ENCODE results near the gene RB1.

Gene RB1

DNA sequence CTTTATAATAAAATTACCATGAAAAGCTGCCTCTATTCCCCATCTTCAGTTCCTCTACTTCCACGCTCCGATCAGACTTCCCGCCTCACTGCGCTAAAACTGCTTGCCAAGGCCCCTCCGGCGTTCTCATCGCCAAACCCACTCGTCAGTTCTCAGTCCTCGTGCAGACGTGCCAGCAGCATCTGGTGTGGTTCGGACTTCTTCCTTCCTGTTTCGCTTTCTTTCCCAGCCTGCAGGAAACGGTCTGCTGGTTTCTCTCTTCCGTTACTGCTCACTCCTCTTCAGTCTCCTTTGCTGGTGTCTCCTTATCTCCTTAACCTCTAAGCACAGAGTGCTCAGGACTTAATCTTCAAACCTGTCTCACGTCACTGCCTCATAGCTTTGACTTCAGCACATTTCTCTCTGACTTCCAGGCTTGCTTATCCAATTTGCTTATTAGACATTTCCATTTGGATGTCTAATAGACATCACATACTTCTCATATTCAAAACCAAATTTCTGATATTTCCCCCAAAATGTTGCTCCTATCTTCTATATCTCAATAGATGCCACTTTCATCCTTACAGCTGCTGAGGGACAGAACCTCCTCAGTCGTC lies 189.0 kb downstream of the RB1 start:
- peak in 2 of 3 experiments; percentile 34 to 37 for DNase-seq (ENCODE audit: low read depth in 2 of 3, low spot score in 2 of 3)

DNA sequence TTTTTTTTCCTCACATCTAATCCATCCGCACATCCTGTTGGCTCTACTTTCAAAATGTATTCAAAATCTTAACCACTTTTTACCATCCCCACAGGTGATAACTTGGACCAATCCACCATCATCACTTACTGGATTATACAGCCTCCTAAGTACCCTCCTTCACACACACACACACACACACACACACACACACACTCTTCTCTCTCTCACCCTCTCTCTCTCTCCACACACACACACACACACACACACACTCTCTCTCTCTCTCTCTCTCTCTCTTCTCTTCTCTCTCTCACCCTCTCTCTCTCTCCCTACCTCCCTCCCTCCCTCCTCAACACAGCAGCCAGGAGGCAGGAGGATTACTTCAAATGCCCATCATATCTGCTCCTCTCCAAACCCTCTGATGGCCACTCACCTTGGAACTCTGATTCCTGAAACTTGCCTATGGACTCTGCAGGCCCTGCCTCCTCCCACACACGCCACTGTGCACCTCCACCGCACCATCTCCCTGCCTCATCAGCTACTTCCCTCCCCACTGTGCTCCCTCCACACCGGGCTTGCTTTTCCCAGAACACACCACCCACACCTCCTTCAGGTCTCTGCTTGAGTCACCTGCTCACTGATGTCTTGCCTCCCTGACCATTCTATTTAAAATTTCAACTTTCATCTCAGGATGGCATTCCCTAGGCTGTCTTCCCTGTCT lies 189.7 kb downstream of the RB1 start:
- DNase-seq (ENCODE audit: low read depth in 2 of 3, low spot score in 2 of 3) = no peak

DNA sequence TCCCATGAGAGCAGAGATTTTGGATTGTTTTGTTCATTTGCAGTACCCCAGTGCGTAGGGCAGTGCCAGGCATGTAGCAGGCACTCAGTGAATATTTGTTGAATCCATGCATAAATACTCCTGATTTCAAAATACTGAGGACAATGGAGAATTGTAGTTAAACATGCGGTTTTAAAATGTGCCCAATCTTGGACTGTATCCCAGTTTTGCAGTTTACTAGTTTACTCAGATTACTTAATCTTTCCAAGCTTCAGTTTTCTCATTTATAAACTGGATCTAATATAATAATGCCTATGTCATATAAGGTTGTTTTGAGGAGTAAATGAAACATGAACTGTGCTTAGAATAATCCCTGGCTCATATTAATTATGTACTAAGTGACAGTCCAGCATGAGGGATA lies 190.3 kb downstream of the RB1 start:
- no peak for DNase-seq (ENCODE audit: low read depth in 2 of 3, low spot score in 2 of 3)

DNA sequence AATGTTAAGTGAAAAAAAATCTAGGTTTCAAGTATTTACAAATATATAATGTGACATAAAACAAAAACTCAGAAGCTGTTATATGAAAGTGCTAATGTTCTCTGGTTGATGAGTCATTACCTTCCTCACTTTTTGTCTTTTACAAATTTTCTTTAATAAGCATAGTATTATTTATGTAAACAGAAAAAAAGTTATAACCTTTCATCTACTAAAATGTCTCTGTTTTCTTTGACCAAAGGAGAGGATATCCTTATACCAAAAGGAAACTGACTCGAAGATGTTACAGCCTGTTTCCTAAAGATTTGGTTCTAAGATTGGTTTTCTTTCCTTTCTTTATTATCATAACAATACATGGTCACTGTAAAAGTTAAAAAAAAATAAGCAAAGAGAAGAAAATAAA lies 191.3 kb downstream of the RB1 start:
- no peak for DNase-seq (ENCODE audit: low read depth in 2 of 3, low spot score in 2 of 3)

DNA sequence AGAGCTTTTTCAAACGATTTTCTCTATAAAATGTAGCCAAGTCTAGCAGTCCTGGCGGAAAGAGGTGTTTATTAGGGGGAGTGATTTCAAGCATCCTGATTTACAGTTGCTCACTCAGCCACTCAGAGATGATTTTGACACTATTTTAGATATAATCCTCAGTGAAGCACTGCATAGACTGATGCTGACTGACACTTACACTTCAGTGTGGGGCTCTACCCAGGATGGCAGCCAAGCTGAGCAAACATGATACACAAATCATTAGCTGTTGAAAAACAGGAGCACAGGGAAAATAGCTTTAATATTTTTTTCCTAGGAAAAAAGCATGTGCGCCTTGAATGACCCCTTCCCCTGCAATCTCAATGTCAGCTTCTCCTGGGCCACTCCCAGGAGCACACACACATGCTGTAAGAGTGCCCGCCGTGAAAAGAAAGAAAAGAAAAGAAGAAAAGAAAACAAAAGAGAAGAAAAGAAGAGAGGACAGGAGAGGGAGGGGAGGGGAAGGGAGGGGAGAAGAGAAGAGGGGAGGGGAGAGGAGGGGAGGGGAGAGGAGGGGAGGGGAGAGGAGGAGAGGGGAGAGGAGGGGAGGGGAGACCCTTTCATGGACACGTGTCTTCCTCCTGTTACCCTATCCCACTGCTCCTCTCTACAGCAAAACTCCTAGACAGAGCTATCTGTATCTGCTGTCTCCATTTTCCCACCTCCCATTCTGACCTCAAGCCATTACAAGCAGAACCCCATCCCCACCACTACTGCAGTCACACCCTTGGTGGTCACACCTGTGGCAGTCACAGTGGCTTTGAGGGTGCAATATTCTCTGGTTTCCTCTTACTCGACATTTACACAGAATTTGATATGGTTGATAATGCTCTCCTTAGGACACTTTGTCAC lies 193.0 kb downstream of the RB1 start:
- DNase-seq (ENCODE audit: low read depth in 2 of 3, low spot score in 2 of 3) = no peak

DNA sequence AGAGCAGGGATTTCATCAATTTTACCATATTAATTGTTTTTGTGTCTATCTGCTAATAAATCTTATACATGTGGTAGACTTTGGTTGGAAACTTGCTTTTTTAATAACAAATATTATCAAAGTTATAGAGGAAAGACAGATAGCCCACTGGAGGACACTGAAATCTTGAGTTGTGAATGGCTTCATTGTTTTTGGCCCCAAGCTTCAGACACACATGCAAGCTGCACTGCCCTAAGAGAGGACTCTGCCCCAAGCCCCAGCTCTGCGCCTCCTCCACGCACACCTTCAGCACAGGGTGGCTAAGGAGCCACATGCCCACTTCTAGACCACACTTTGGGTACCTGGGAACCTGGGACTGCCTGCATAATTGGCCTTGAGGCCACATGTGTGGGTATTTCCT lies 194.1 kb downstream of the RB1 start:
- no peak for DNase-seq (ENCODE audit: low read depth in 2 of 3, low spot score in 2 of 3)

DNA sequence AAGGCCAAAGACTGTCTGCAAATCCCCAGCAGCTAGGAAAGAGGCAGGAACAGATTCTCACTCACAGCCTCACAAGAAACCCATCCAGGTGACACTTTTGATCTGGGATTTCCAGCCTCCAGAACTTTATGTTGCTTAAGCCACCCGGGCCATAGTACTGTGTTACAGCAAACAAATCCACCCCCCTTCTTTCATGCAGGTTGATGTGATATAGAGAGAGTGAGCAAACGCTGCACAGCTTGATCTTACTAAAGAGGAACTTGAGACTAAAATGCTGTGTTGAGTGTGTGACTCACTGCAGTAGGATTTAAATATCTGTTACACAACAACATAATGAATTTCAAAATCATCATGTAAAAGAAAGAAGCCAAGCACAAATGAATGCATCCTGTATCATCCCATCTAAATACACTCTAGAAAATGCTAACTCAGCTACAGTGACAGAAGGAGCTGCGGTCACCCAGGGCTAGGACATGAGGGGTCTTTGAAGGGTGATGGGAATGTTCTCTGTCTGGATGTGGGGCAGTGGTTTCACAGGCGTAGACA lies 197.2 kb downstream of the RB1 start:
- DNase-seq (ENCODE audit: low read depth in 2 of 3, low spot score in 2 of 3) = no peak

DNA sequence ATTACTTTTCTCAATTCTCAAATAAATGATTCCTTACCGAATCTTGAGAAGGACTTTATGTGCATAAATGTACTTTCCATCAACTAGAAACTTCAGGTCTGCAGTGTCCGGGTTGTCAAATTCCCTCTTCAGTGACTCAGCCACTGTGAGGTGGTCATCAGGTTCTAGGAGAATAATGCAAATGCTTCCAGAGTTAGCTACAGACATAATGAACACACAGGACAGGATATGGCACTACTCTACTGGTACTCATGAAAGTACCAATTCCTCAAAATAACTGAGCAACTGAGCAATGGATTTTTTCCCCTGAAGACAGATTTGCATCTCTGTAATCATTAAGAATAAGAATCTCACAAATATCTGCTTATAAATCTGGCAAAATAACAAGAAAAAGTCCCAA lies 198.2 kb downstream of the RB1 start:
- no peak for DNase-seq (ENCODE audit: low read depth in 2 of 3, low spot score in 2 of 3)

DNA sequence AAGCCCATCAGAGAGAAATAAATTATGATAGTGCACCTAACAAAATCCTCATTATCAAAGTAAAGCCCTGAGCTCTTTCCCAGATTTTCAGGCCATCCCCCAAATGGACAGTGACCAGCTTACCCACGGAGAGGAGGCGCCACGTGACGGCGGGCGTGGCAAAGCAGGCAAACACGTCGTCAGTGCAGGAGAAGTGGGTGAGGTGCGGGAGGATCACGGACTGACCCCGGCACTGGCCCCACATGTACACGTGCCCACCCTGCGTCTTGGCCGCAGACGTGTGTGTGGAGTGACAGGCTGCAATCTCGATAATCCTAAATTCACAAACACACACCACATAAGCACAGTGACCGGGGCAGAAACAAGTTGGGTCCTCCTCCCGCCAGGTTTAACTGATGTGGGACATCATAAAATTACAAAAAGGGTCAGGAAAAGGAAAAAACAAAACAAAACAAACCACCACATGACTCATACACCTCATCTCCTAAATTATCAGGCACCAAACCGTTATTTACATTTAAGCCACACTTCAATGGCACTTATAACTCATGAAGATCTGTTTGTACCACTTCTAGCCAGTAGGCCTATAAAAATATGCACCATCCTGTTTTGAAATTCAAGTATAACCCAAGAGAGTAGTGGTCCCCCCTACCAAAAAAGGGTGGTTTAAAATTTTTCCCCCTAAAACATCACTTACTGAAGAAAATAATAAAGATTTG lies 199.2 kb downstream of the RB1 start:
- DNase-seq (ENCODE audit: low read depth in 2 of 3, low spot score in 2 of 3) = no peak

DNA sequence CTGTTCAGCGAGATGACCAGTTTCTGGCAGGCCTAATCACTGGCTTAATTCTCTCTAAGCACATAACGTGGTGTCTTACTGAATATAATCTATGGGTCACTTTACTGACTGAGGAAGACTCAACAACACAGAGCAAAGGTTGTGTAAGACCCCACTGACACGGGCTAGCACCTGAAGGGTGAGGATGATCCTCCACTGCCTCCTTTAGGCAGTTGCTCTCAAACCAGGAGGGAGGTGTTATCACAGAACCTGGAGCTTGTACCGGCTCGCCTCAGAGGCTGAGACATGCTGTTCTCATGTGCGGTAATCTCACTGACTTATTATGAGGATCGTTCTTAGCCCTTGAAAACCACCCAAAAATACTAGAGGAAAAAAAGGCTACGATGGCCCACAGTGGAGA lies 201.1 kb downstream of the RB1 start:
- no peak for DNase-seq (ENCODE audit: low read depth in 2 of 3, low spot score in 2 of 3)

DNA sequence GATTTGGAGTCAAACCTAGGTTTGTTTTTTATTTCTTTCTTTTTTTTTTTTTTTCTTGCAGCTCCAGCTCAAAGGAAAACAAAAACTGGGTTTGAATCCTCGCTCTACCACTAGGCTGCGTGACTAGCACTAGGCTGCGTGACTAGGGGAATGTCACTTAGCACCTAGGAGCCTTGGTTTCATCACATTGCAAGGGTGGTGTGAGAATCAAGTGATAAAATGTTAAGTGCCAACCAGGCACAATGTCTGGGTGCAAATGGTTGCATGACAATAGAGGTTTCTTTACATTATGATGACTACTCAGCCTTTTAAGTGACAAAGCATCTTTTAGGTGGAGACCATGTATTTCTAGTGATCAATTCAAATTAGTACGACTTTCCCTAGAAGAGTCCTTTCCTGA lies 201.5 kb downstream of the RB1 start:
- no peak for DNase-seq (ENCODE audit: low read depth in 2 of 3, low spot score in 2 of 3)

DNA sequence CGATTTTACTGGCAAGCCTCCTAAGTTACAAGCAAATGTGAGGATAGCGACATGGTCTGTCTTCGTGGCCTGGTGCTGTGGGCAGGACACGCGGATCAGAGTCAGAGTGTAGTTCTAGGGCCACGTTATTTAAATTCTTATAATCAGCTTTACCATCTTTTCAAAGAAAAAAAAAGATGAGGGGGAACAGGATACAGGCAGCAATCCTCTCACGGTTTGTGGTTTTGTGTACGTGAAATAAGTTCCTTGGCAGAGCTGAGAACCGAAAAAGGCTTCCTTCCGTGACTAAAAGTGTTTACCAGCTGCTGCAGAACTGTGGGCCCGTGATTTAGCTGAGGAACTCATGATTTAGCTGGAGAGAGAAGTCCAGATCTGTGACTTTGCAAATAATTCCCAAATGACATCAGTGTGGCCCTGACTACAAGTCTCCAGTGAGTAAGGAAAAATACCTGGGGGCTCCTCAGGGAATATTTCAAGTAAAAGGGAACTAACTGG lies 202.1 kb downstream of the RB1 start:
- DNase-seq (ENCODE audit: low read depth in 2 of 3, low spot score in 2 of 3) = no peak

DNA sequence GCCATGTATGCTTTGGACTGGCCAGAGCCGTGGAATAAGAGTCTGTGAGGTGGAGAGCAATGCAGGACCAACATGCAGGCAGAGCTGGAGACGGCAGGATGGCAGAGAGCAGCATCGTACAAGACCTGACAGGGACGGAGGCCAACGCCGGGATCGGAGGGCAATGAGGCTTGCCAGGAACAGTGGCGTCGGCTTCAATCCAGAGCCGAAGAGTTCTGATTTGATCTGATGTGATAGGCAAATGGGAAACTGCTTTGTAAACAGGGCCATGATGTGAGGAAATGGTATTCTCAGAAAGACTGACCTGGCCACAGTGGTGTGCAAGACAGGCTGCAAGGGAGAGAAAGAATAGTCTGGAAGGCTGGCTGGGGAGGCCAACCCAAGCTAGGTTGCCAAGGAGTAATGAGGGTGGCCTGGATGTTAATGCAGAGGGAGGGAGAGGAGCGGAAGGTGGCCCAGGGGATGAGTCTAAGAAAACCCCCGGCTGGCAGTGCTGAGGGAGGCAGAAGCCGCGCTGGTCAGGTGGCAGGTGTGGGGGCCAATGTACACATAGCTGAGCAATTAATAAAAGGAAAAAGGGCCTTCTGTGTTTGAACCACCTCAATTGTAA lies 202.6 kb downstream of the RB1 start:
- no peak for DNase-seq (ENCODE audit: low read depth in 2 of 3, low spot score in 2 of 3)

DNA sequence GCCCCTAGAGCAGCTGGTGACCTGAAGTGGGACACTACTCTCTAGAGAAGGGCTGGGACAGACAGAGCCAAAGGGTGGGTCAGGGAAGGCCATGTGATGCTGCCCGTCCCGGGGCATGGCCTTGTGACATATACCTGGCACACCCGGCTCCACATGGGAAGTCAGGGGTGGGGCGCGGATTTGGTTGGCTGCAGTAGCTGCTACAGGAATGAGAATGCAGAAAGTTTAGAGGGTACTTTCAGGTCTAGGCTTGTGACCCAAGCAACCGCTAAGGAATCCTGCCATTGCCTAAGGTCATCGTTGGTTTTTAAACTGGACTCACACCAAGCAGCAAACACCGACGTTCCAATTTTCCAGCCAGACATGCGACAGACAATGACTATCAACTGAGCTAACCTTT lies 203.5 kb downstream of the RB1 start:
- no peak for DNase-seq (ENCODE audit: low read depth in 2 of 3, low spot score in 2 of 3)

DNA sequence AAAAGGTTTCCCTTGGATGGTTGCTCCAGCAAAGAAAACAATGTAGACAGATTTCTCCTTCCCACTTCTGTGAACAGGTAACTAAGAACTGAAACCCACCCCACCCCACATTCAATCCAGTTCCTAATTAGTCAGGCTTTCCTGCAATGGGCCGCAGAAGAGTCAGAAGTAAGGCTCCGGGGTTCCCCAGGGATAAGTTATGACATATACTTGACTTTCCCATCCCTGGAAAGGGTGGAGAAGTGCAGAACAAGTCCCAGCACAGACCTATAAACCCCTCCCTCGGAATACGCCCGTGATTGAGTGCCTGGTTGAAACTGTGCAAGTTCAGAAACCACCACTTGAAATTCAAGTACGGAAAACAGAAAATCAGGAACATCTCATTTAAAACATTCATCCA lies 204.5 kb downstream of the RB1 start:
- DNase-seq (ENCODE audit: low read depth in 2 of 3, low spot score in 2 of 3) = no peak

DNA sequence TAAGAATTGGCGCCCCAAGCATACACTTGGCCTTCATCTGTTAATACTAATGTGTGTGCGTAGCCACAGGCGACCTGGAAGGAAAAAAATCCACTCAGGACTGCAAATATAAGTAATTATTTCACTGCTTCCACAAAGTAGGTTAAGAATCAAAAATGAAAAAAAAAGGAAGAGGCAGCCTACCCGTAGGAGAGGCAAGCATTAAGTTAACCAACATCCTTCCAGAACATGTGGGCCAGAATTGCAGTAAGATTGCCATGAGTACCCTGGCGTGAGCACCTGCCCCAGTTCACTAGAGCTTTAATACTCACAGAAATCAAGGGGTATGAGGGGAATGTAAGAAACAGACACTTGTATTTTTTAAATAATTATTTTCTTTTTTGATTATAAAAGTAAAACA lies 207.1 kb downstream of the RB1 start:
- no peak for DNase-seq (ENCODE audit: low read depth in 2 of 3, low spot score in 2 of 3)

DNA sequence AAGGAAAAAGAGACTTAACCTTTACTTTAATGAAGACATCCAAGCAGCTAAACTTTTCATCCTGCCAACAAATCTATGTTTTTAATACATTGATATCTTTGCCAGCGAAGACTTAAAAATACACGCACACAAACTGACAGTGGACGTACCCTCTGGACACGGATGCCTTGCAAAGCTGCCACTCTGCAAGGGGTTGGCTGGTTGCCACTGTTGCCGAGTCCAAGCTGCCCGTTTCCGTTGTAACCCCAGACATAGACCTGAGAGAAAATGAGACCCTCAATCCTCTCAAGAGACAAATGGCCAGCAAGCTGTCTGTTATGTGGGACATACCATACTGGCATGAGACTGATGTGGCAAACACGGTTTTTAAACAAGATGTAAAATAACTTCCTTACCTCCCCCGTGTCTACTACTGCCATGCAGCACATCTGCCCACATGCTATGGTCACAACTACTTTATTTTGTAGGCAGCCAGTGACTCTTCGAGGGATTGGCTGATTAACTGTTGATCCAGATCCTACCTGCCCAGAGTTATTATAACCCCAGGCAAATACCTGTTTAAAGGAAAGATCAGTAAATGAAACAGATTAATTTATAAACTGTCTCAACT lies 208.2 kb downstream of the RB1 start:
- DNase-seq (ENCODE audit: low read depth in 2 of 3, low spot score in 2 of 3) = no peak

DNA sequence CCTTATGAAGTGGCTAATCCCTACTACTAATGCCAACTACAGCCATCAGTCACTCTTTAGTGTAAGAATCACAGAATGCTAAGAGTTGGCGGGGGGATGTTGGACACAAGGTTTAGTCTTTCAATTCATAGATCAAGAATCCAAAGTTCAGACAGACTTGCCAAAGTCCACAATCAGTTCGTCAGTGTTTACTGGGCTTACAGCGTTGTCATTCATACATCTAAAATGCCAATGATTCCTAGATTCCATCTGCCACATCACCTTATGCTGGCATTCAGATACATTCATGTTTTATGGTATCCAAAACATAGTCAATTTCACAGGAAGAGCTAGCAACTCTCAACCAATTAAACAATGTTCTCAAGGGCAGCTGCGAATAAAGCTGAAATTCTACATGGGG lies 211.2 kb downstream of the RB1 start:
- DNase-seq (ENCODE audit: low read depth in 2 of 3, low spot score in 2 of 3) = no peak

DNA sequence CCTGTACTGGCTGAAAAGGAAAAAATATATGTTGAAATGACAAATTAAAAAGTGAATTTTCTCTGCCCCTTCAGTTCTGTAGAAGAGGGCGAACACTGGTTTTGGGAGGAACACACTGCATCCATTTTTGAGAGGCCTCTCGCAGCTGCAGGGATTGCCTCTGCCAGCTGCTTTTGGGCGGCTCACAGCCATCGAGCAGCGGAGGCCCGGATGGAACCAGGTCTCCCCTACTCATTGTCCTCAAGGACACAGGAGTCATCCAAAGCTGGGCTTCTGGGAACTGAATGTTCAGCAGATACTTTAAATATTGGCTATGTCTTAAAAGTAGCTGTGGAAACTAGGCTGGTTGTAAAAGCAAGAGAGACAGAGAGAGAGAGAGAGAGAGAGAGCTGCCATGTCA lies 212.2 kb downstream of the RB1 start:
- DNase-seq (ENCODE audit: low read depth in 2 of 3, low spot score in 2 of 3) = no peak

DNA sequence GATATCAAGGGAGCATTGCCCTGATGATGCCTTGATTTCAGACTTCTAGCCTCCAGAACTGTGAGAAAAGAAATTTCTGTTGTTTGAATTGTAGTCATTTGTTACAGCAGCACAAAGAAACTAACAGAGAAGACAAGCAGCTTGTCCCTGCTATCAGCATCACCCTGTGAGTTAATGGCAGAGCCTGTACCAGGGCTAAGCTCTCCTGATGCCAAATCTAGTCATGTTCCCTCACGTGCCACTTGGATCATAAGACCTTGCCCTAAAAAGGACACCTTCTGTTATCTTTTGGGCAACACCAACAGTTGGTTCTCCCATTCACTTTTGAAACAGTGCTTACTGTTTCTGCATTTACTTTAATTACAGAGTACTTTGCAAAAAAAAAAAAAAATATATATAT lies 214.5 kb downstream of the RB1 start:
- no peak for DNase-seq (ENCODE audit: low read depth in 2 of 3, low spot score in 2 of 3)
